GM21515 (cell line): Measurements from ENCODE around the gene PRKAG3.
"Not testable (repeated sequence)": the region's sequence is repeated elsewhere in the genome, so short reads cannot be mapped to it uniquely, and the experiment has no call there.

ENCODE experiments used
- ATAC-seq: cut with Tn5 transposase; IDR thresholded peaks from one replicate; pipeline ENCODE4 v1.9.1; 2021; ENCODE audit not compliant: unreplicated experiment

The PRKAG3 gene

DNA sequence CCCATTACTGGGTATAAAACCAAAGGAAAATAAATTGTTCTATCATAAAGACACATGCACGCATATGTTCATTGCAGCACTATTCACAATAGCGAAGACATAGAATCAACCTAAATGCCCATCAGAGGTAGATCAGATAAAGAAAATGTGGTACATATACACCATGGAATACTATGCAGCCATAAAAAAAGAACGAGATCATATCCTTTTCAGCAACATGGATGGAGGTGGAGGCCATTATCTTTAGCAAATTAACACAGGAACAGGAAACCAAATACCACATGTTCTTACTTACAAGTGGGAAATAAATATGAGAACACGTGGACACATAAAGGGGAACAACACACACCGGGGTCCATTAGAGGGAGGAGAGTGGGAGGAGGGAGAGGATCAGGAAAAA, 12.7 kb upstream of the PRKAG3 start:
- ATAC-seq, result not testable (repeated sequence)

DNA sequence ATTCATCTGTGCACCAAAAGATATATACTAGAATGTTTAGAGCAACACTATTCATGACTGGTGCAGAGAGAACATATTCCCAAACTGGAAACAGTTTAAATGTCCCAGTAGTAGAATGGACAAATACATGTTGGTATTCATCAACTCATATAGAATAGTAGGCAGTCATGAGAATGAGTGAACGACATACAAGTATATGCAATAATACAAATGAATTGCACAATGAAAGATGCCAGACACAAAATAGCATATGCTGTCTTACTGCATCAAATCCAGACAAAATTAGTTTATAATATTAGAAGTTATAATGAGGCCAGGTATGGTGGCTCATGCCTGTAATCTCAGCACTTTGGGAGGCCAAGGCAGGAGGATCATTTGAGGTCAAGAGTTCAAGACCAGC, 8.3 kb upstream of the PRKAG3 start:
- ATAC-seq, result no peak

DNA sequence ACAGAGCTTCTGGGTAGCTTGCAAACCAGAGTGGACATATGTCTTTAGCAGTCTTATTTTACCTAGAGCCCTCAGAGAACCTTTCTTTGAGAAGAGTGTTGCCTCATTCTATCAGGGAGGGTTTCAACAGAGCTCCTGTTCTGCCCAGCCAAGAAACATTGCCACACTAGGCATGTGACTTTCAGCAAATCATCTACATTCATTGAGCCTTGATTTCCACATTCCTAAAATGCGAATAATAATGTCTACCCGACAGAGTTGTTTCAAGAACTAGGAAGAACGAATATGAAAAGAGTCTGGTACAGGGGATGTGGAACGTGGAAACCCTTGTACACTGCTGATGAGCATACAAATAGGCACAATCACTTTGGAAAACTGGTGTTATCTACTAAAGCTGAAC, 7.8 kb upstream of the PRKAG3 start:
- no peak for ATAC-seq

DNA sequence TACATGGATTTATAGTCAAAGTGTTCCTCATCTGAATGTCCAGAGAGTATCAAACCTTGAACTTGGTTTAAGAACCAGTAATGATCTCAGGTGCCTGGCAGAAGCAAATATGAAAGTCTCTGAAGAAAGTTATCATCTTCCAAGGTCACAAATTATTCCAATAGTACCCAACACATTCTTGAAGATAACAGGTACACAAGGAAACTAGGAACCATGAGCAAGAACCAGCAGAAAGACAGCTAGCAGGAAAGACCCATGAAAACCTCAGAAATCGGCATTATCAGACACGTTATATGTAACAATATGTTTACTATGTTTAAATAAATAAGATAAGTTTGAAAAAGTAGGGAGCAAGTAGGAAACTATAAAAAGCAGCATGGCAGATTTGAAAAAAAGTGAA, 5.9 kb upstream of the PRKAG3 start:
- no peak for ATAC-seq

- ATAC-seq, result no peak
These were observed 3.1 kb upstream of the PRKAG3 start for GRCh38 chr2:218834685-218835084.

- ATAC-seq, result no peak
These were observed 1.5 kb upstream of the PRKAG3 start for GRCh38 chr2:218833023-218833609.

GRCh38 chr2:218832520-218832919, 917 bp upstream of the PRKAG3 start:
- ATAC-seq, result no peak

DNA sequence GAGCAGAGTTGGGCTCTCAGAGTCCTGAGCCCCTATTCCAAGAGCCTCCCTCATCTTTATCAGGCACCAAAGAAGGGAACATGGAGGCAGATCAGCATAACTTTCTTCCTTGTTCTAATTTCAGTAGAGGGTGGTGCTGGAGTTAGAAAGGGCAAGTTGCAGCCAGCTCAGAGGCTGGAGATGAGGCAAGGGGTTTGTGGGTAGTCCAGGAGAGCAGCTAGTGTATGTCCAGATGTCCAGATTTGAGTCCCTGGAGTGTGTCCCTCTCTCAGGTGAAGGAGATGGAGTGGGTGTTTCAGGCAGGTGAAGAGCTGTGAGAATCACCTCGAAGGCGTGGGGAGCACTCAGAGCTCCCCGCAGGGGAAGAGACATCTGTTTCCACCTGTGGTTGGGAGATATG, 478 bp upstream of the PRKAG3 start:
- no peak for ATAC-seq

GRCh38 chr2:218830526-218831306, 887 bp downstream of the PRKAG3 start:
- ATAC-seq, result no peak

- no peak for ATAC-seq
These were observed 1.6 kb downstream of the PRKAG3 start for GRCh38 chr2:218829868-218830451.

DNA sequence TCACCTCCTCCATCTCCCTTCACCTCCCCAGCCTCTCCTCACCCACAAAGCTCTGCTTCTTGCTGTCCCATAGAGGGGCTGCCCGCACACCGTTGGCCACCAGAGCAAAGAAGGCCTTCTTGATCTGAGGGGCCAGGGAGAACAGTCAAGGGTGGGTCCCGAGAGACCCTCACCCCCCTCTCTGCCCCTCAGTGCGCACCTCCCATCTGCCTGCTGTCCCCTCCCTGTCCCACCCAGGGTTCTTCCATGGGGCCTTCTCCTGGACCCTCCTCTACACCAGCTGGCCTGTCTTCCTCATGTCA, 3.2 kb downstream of the PRKAG3 start:
- ATAC-seq, result no peak

- no peak for ATAC-seq
These were observed 3.7 kb downstream of the PRKAG3 start for GRCh38 chr2:218827701-218828476.

DNA sequence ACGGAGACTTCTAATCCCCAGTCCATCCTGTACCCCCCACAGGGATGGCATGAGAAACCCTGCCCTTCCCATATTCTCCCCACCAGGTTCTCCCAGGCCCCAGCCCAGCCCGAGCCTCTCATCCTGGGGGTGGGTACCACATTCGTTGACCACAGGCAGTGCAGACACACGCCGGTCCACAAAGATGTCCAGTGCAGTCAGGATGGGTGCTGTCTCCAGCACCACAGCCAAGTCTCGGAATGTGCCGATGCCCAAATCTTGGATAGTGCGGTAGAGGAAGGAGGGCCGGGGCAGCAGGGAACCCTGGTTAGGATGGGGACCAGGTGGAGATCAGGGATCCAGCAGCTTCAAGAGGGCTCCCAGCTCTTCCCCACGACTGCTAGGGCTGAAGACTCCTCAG, 4.8 kb downstream of the PRKAG3 start:
- ATAC-seq, result no peak

- ATAC-seq, result no peak
These were observed 7.6 kb downstream of the PRKAG3 start for GRCh38 chr2:218824004-218824403.

DNA sequence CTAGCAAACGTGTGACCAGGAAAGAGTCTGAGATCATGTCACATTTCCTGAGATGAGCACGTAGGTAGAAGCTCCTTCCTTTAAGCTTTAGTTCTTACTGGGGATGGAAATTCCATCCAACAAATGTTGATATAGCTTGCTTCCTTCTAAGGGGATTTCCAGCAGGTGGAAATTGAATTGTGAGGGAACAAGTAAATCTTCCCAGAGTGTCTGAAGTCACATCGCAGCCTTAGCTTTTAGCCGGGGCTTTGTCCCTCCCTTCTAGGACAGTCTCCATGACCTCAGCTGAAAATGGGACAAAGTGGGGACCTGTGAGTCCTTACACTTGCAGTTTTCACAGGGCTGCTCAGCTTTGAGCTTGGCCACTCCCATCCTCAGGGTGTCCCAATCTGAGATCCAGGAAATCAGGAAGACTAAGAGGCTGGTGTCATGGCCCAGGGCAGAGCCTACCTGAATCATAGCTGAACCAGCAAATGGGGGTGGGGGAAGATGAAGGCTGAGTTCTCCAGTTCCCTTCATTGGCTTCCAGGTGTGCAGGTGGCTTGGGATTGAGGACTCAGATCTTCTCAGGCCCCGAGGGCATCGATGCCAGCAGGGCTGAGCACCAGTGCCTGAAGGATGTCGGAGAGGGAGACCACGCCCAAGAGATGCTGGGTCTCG, 8.3 kb downstream of the PRKAG3 start:
- no peak for ATAC-seq

DNA sequence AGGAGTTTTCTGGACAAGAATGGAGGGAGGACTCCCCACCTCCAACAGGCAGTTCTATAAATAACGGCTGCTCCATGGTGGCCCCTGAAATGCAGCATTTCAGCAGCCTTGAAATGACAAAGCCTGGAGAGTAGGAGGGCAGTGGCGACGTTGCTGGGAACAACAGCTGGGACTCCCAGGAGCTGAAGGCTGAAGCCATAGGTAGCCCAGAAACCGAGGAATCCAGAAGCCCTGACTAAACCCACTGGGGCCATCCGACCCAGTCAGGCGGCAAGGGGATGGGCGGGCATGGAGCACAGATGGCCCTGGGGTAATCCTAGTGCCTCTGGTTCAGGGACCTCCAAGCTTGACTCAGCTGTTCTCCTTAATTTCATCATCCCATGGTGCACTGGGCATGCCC, 9.0 kb downstream of the PRKAG3 start:
- ATAC-seq, result no peak

DNA sequence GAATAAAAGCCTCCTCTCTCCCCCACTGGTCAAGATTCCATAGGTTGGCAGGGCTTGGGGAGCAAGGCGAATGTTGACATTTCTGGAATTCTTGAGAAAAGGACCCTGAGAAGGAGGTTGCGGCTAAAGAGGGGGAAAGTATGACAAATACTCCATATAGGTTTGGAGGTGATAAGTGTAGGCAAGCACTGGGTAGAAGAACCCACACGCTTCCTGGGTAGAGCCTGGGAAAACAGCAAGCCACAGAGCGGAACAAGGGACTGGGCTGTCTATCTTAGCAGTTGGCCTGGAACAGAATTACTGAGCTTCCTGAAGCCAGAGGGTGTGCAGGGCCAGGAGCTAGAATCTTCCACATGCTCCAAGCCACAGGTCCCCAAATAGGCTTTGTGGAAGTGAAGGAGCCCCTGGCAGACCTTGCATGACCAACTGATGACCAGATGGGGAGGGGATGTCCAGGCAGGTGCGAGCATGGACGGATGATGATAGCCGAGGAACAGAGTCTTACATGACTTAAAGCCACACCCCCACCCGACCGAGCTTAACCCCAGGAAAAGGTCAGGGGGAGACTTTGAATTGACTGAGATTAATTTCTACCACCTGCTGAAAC, 9.9 kb downstream of the PRKAG3 start:
- no peak for ATAC-seq

- ATAC-seq, result no peak
These were observed 10.7 kb downstream of the PRKAG3 start for GRCh38 chr2:218820746-218821369.

DNA sequence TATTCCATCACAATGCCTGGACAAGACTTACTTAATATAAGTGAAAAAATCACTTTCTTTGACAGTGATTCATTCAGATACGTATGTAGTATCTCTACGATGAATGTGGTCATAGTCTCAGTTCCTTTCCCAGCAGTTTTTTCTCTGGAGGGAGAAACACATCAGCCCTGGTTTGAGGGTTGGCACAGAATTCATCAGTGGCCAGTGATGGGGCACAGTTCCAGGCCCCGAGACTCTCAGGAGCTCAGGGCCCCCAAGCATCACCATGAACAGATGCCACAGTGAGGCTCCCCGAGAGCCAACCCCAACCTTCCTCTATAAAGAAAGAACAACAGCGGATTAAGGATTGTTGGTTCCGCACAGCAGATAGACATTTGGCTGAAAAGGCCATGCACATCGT, 12.5 kb downstream of the PRKAG3 start:
- no peak for ATAC-seq

- ATAC-seq, result no peak
These were observed 15.0 kb downstream of the PRKAG3 start for GRCh38 chr2:218816561-218817011.
